Upper lobe of left lung (tissue), 4 donors: ENCODE results near the gene SVEP1.

Source experiments
- EP300 ChIP-seq, 4 donors: sonication (generic); formaldehyde crosslinking; IDR thresholded peaks; one replicate each; pipeline ENCODE4 v1.5.1; 2017; ENCODE audit warnings: antibody characterized with exemption in 4 of 4, control low read depth in 2 of 4
- POLR2A ChIP-seq, 4 donors: fragments of 450-650 bp; IDR thresholded peaks; one replicate each; pipeline ENCODE4 v1.5.1; 2016 to 2017; ENCODE audit warnings: antibody characterized with exemption in 4 of 4, mild to moderate bottlenecking in 2 of 4
- POLR2AphosphoS5 ChIP-seq, 2 donors: sonication (generic); formaldehyde crosslinking; IDR thresholded peaks; one replicate each; pipeline ENCODE4 v1.5.1; 2017; ENCODE audit warnings: antibody characterized with exemption in 2 of 2
- TF ChIP-seq, protein P1 (sequence below), 6 experiments: fragments of 450-650 bp in 4 of 6; fragments of 200-600 bp in 2 of 6; sonication (generic) in 2 of 6; IDR thresholded peaks; one replicate each; pipeline ENCODE4 v1.5.1; 2016 to 2019; ENCODE audit warnings: antibody characterized with exemption in 6 of 6

- TF ChIP-seq, protein P1, sequence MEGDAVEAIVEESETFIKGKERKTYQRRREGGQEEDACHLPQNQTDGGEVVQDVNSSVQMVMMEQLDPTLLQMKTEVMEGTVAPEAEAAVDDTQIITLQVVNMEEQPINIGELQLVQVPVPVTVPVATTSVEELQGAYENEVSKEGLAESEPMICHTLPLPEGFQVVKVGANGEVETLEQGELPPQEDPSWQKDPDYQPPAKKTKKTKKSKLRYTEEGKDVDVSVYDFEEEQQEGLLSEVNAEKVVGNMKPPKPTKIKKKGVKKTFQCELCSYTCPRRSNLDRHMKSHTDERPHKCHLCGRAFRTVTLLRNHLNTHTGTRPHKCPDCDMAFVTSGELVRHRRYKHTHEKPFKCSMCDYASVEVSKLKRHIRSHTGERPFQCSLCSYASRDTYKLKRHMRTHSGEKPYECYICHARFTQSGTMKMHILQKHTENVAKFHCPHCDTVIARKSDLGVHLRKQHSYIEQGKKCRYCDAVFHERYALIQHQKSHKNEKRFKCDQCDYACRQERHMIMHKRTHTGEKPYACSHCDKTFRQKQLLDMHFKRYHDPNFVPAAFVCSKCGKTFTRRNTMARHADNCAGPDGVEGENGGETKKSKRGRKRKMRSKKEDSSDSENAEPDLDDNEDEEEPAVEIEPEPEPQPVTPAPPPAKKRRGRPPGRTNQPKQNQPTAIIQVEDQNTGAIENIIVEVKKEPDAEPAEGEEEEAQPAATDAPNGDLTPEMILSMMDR (IDR thresholded peaks at IDR 0.05): no peak
- peak in 1 of 4 donors; percentile 9 for TF ChIP-seq POLR2A (IDR thresholded peaks at IDR 0.05)
- TF ChIP-seq POLR2AphosphoS5 (IDR thresholded peaks at IDR 0.05): no peak
- no peak for TF ChIP-seq EP300 (IDR thresholded peaks at IDR 0.05)
These were observed 24.6 kb upstream of the SVEP1 start for GRCh38 chr9:110604171-110604601.
